Medulla oblongata (tissue), 1 donor: ENCODE data around the gene CARD10.

Experiments
- DNase-seq: peaks from one replicate; pipeline ENCODE4 v3.0.0-alpha.2; 2015; ENCODE audit errors: extremely low spot score

CARD10 gene

GRCh38 chr22:37525746-37526350, 6.6 kb upstream of the CARD10 start:
- DNase-seq, result no peak

- DNase-seq, result no peak
These were observed 6.0 kb upstream of the CARD10 start for GRCh38 chr22:37525073-37525745.

- DNase-seq, result no peak
These were observed 3.3 kb upstream of the CARD10 start for GRCh38 chr22:37522482-37522881.

GRCh38 chr22:37521236-37521739, 2.1 kb upstream of the CARD10 start:
- DNase-seq, result no peak

GRCh38 chr22:37520776-37521191, 1.6 kb upstream of the CARD10 start:
- DNase-seq, result no peak

GRCh38 chr22:37518509-37519267, 527 bp downstream of the CARD10 start:
- DNase-seq, result no peak

GRCh38 chr22:37517826-37518450, 1.3 kb downstream of the CARD10 start:
- DNase-seq, result no peak

GRCh38 chr22:37516456-37516855, 2.8 kb downstream of the CARD10 start:
- no peak for DNase-seq

- DNase-seq, result no peak
These were observed 3.3 kb downstream of the CARD10 start for GRCh38 chr22:37515901-37516300.

- DNase-seq, result no peak
These were observed 4.6 kb downstream of the CARD10 start for GRCh38 chr22:37514526-37515051.

GRCh38 chr22:37511395-37512104, 7.7 kb downstream of the CARD10 start:
- DNase-seq, result no peak

- DNase-seq, result no peak
These were observed 9.1 kb downstream of the CARD10 start for GRCh38 chr22:37510091-37510490.

- DNase-seq, result no peak
These were observed 10.0 kb downstream of the CARD10 start for GRCh38 chr22:37509059-37509860.

- DNase-seq, result no peak
These were observed 10.7 kb downstream of the CARD10 start for GRCh38 chr22:37508431-37508992.

- no peak for DNase-seq
These were observed 11.5 kb downstream of the CARD10 start for GRCh38 chr22:37507731-37508130.

GRCh38 chr22:37505989-37506388, 13.2 kb downstream of the CARD10 start:
- DNase-seq, result no peak

GRCh38 chr22:37505565-37505964, 13.7 kb downstream of the CARD10 start:
- no peak for DNase-seq

- no peak for DNase-seq
These were observed 14.3 kb downstream of the CARD10 start for GRCh38 chr22:37504964-37505363.

- no peak for DNase-seq
These were observed 15.4 kb downstream of the CARD10 start for GRCh38 chr22:37503850-37504249.

GRCh38 chr22:37503183-37503683, 16.0 kb downstream of the CARD10 start:
- no peak for DNase-seq
